Measurements from ENCODE around the gene ITGA1.

DNA sequence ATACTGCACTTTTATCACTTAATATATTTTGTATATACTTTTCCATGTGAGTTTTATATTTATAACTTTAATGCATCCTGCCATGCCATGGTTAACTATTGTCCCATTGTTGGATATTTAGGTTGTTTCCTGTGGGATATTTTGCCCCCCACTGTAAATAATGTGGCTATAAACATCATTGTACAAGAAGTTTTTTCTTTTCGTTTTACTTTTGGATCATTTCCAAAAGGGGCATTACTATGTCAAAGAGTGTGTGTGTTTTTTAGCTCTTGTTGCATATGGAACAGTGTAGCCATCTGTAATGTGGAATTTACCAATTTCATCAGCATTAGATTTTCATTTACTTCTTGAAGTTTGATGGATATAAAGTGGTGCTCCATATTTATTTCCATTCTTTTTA, 214.8 kb downstream of the ITGA1 start:
- TF ChIP-seq, protein P1, sequence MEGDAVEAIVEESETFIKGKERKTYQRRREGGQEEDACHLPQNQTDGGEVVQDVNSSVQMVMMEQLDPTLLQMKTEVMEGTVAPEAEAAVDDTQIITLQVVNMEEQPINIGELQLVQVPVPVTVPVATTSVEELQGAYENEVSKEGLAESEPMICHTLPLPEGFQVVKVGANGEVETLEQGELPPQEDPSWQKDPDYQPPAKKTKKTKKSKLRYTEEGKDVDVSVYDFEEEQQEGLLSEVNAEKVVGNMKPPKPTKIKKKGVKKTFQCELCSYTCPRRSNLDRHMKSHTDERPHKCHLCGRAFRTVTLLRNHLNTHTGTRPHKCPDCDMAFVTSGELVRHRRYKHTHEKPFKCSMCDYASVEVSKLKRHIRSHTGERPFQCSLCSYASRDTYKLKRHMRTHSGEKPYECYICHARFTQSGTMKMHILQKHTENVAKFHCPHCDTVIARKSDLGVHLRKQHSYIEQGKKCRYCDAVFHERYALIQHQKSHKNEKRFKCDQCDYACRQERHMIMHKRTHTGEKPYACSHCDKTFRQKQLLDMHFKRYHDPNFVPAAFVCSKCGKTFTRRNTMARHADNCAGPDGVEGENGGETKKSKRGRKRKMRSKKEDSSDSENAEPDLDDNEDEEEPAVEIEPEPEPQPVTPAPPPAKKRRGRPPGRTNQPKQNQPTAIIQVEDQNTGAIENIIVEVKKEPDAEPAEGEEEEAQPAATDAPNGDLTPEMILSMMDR (IDR thresholded peaks at IDR 0.05; ENCODE audit: low read depth, low read length, missing input control): no peak
- TF ChIP-seq, protein P2, sequence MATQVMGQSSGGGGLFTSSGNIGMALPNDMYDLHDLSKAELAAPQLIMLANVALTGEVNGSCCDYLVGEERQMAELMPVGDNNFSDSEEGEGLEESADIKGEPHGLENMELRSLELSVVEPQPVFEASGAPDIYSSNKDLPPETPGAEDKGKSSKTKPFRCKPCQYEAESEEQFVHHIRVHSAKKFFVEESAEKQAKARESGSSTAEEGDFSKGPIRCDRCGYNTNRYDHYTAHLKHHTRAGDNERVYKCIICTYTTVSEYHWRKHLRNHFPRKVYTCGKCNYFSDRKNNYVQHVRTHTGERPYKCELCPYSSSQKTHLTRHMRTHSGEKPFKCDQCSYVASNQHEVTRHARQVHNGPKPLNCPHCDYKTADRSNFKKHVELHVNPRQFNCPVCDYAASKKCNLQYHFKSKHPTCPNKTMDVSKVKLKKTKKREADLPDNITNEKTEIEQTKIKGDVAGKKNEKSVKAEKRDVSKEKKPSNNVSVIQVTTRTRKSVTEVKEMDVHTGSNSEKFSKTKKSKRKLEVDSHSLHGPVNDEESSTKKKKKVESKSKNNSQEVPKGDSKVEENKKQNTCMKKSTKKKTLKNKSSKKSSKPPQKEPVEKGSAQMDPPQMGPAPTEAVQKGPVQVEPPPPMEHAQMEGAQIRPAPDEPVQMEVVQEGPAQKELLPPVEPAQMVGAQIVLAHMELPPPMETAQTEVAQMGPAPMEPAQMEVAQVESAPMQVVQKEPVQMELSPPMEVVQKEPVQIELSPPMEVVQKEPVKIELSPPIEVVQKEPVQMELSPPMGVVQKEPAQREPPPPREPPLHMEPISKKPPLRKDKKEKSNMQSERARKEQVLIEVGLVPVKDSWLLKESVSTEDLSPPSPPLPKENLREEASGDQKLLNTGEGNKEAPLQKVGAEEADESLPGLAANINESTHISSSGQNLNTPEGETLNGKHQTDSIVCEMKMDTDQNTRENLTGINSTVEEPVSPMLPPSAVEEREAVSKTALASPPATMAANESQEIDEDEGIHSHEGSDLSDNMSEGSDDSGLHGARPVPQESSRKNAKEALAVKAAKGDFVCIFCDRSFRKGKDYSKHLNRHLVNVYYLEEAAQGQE (IDR thresholded peaks at IDR 0.05): no peak

Data from liver (tissue), 2 donors.